Neural crest cell (in vitro differentiated cells): ENCODE data around the gene MBOAT2. TPM values are rescaled to one million over a fixed set of nuclear protein-coding genes. Genes with fewer than 3 reads are reported as not detected.

Source experiments
- DNase-seq: peaks from one replicate; pipeline ENCODE4 v3.0.0; 2021; ENCODE audit warnings: low read depth, mixed read lengths, low spot score
- H3K27ac Mint-ChIP-seq: one replicate; pipeline ENCODE4 v1.8.0; 2021; ENCODE audit warnings: mild to moderate bottlenecking, mixed read lengths; ENCODE audit not compliant: unreplicated experiment
- H3K27me3 Mint-ChIP-seq: 2 replicates; pipeline ENCODE4 v1.8.0; 2021; ENCODE audit warnings: low read depth, mild to moderate bottlenecking, mixed read lengths
- H3K36me3 Mint-ChIP-seq: 2 replicates; pipeline ENCODE4 v1.8.0; 2021; ENCODE audit warnings: low read depth, mild to moderate bottlenecking, mixed read lengths
- H3K4me1 Mint-ChIP-seq: 2 replicates; pipeline ENCODE4 v1.8.0; 2021; ENCODE audit warnings: mixed read lengths
- H3K4me3 Mint-ChIP-seq: one replicate; pipeline ENCODE4 v1.8.0; 2021; ENCODE audit warnings: mild to moderate bottlenecking, mixed read lengths
- H3K9me3 Mint-ChIP-seq: 2 replicates; pipeline ENCODE4 v1.8.0; 2021; ENCODE audit warnings: mixed read lengths
- CTCF ChIP-seq: fragments of 200-600 bp; sonication (generic); conservative IDR thresholded peaks from 2 replicates; pipeline ENCODE4 v1.5.0; 2021; ENCODE audit warnings: antibody characterized with exemption, mild to moderate bottlenecking
- total RNA-seq: library from RNA; stranded (reverse); gene quantifications from 2 replicates; pipeline ENCODE4 v1.2.1, GENCODE V29; 2021

Gene MBOAT2
- total RNA-seq, 1 donor from 2014 or later: 53.1 TPM

DNA sequence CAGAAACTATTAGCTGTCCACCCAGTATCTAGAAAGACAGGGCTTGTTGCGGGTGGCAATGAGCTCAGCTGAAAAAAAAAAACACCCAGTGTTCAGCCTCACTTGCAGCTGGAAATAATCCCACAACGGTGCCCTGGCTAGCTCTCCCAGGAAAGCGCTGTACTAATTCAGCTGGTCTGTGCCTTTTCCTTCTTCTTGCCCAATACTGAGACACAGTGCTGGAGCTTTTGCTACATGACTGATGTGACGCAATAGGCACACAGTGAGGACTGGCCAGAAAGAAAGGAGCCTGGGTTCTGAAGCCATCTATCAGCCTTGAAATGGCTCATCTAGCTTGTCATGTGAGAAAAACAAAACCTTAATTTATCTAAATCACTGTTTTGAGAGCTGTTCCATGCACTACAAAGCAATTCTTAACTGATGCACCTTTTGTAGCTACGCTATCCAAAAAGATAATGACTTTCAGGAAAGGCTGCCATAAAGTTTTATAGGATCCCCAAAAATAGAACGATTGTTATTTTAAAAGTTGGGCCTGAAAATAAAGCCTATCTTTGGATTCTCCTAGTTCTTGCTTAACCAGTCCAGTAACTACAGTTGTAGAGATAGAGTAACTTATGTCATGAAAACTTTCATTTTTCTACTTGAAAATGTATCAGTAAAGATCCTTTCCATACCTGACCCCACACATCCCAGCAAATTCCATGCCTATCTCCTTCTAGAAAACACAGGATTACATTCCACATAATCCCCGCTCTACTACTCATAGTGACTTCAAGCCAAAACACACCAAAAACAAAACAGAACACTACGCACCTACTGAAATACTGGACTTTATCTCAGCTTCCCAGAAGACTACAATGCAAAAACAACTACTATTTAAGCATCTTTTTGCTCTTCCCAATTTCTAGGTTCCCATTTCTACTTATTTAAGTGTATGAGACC is 181.9 kb downstream of the MBOAT2 start:
- Mint-ChIP-seq H3K27me3 (no peaks in the 10 kb centered on the region), H3K27ac (no peak overlapping the region), H3K9me3 (no peaks in the 10 kb centered on the region), H3K4me1 (no peaks in the 10 kb centered on the region), H3K4me3 (no peak overlapping the region), H3K36me3 (peaks cover 7% of the 10 kb centered on the region)
- no peak for DNase-seq
- no peak for TF ChIP-seq CTCF

- no peaks in the 10 kb centered on the region for H3K27me3 Mint-ChIP-seq
- TF ChIP-seq CTCF: no peak
- H3K27ac Mint-ChIP-seq: no peak overlapping the region
- H3K4me3 Mint-ChIP-seq: no peak overlapping the region
- no peaks in the 10 kb centered on the region for H3K9me3 Mint-ChIP-seq
- no peaks in the 10 kb centered on the region for H3K4me1 Mint-ChIP-seq
- no peak for DNase-seq
- H3K36me3 Mint-ChIP-seq: peaks cover 7% of the 10 kb centered on the region
Measured at GRCh38 chr2:8819948-8820347, 183.5 kb downstream of the MBOAT2 start.

DNA sequence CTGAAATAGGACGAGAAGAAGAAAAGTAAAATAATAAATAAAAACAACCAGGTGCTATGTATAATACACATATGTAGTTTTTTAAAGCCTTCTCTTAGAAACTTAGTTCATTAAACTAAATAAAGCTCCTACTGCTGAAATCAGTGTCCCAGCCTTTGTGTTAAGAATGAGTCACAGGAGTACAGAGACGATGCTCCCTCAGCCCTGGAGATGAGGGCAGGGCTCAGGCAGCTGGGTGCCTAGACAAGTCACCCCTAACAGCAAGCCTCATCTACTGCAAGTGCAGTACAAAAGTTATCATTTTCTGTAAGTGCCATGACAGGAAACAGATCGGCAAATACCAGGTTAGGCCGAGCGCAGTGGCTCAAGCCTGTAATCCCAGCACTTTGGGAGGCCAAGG is 184.3 kb downstream of the MBOAT2 start:
- peak overlapping the region; percentile 83 for H3K27ac Mint-ChIP-seq
- no peak for DNase-seq
- no peaks in the 10 kb centered on the region for H3K27me3 Mint-ChIP-seq
- no peaks in the 10 kb centered on the region for H3K9me3 Mint-ChIP-seq
- peaks cover 6% of the 10 kb centered on the region for H3K36me3 Mint-ChIP-seq
- H3K4me1 Mint-ChIP-seq: no peaks in the 10 kb centered on the region
- no peak for TF ChIP-seq CTCF
- no peak overlapping the region for H3K4me3 Mint-ChIP-seq

GRCh38 chr2:8817221-8817620 is 186.3 kb downstream of the MBOAT2 start:
- no peak for DNase-seq
- Mint-ChIP-seq H3K27ac (no peak overlapping the region), H3K4me1 (no peaks in the 10 kb centered on the region), H3K36me3 (peaks cover 6% of the 10 kb centered on the region), H3K27me3 (no peaks in the 10 kb centered on the region), H3K9me3 (no peaks in the 10 kb centered on the region), H3K4me3 (no peak overlapping the region)
- no peak for TF ChIP-seq CTCF

- Mint-ChIP-seq H3K4me3 (no peak overlapping the region), H3K27me3 (no peaks in the 10 kb centered on the region), H3K4me1 (peaks cover 3% of the 10 kb centered on the region), H3K36me3 (peaks cover 24% of the 10 kb centered on the region), H3K9me3 (no peaks in the 10 kb centered on the region), H3K27ac (no peak overlapping the region)
- no peak for DNase-seq
- no peak for TF ChIP-seq CTCF
Measured at GRCh38 chr2:8806885-8807704, 196.4 kb downstream of the MBOAT2 start.
